ENCODE results near the gene DOP1A.

Gene DOP1A

DNA sequence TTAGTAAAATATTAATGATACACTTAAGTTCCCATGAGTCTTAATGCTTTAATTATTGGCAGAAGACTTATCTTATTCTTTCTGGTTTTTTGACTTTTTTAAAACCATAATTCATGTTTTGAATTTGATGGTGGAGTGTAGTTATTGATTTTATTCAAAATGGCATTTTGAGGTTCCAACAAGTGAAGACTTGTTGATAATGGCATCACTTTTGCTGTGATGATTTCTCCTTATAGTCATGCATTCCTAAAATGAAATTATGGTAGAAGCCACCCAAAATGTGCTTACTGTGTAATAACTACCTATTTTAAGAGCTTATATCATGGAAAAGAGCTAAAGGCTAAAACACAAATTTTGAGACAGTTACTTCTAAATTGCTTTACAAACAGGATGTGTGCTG is 2.2 kb downstream of the DOP1A start:
- intact Hi-C loops (cut with DNase I; ENCODE audit: low total_unique reads), result loop anchor here (5.0 to 10.0 kb wide), 2 partner anchors 345 to 443 kb away; partner anchors contain the start of gene PRSS35
- Histone ChIP-seq H3K9me3 (no peaks in the 10 kb centered on the region), H3K36me3 (no peaks in the 10 kb centered on the region), H3K27me3 (no peaks in the 10 kb centered on the region), H3K4me1 (peaks cover 0 to 24% (median 14%) of the 10 kb centered on the region in 4 donors), H3K4me3 (no peak overlapping the region), H3K27ac (no peak overlapping the region)
- DNase-seq, result no peak
- TF ChIP-seq, protein P1, sequence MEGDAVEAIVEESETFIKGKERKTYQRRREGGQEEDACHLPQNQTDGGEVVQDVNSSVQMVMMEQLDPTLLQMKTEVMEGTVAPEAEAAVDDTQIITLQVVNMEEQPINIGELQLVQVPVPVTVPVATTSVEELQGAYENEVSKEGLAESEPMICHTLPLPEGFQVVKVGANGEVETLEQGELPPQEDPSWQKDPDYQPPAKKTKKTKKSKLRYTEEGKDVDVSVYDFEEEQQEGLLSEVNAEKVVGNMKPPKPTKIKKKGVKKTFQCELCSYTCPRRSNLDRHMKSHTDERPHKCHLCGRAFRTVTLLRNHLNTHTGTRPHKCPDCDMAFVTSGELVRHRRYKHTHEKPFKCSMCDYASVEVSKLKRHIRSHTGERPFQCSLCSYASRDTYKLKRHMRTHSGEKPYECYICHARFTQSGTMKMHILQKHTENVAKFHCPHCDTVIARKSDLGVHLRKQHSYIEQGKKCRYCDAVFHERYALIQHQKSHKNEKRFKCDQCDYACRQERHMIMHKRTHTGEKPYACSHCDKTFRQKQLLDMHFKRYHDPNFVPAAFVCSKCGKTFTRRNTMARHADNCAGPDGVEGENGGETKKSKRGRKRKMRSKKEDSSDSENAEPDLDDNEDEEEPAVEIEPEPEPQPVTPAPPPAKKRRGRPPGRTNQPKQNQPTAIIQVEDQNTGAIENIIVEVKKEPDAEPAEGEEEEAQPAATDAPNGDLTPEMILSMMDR (IDR thresholded peaks at IDR 0.05), result no peak

GRCh38 chr6:83071023-83071422 is 3.6 kb downstream of the DOP1A start:
- Histone ChIP-seq H3K27ac (no peak overlapping the region), H3K4me3 (no peak overlapping the region), H3K9me3 (no peaks in the 10 kb centered on the region), H3K27me3 (no peaks in the 10 kb centered on the region), H3K36me3 (no peaks in the 10 kb centered on the region), H3K4me1 (peaks cover 0 to 24% (median 14%) of the 10 kb centered on the region in 4 donors)
- TF ChIP-seq, protein P1 (IDR thresholded peaks at IDR 0.05), result no peak
- intact Hi-C loops (cut with DNase I; ENCODE audit: low total_unique reads), result no loop called here
- no peak for DNase-seq

GRCh38 chr6:83071707-83072106 is 4.2 kb downstream of the DOP1A start:
- TF ChIP-seq, protein P1 (IDR thresholded peaks at IDR 0.05), result no peak
- no peaks in the 10 kb centered on the region for H3K27me3 ChIP-seq
- H3K36me3 ChIP-seq, result no peaks in the 10 kb centered on the region
- no peaks in the 10 kb centered on the region for H3K9me3 ChIP-seq
- no peak overlapping the region for H3K27ac ChIP-seq
- no peak for DNase-seq
- intact Hi-C loops (cut with DNase I; ENCODE audit: low total_unique reads), result no loop called here
- no peak overlapping the region for H3K4me3 ChIP-seq
- peaks cover 0 to 24% (median 14%) of the 10 kb centered on the region in 4 donors for H3K4me1 ChIP-seq

- no peak for DNase-seq
- H3K9me3 ChIP-seq, result no peaks in the 10 kb centered on the region
- H3K36me3 ChIP-seq, result no peaks in the 10 kb centered on the region
- peaks cover 0 to 24% (median 14%) of the 10 kb centered on the region in 4 donors for H3K4me1 ChIP-seq
- TF ChIP-seq, protein P1 (IDR thresholded peaks at IDR 0.05), result no peak
- no peaks in the 10 kb centered on the region for H3K27me3 ChIP-seq
- no peak overlapping the region for H3K27ac ChIP-seq
- no peak overlapping the region for H3K4me3 ChIP-seq
- intact Hi-C loops (cut with DNase I; ENCODE audit: low total_unique reads), result no loop called here
These were observed 5.3 kb downstream of the DOP1A start for GRCh38 chr6:83072726-83073125.

DNA sequence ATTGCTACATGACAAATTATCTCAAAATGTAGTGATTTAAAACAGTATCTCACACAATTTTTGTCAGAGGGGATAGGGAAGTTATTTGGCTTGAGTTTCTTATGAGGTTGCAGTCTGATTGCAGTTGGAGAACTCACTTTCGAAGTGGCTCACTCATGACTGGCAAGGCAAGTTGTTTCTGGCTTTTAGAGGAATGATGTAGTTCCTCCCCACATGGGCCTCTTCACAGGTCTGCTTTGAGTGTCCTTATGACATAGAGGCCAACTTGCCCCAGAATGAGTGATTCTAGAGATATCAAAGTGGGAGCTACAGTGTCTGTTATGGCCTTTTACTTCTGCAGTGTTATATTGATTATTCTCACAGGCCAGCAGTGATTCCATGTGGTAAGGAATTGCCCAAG is 6.1 kb downstream of the DOP1A start:
- Histone ChIP-seq H3K27ac (no peak overlapping the region), H3K4me1 (peaks cover 0 to 21% (median 12%) of the 10 kb centered on the region in 4 donors), H3K9me3 (no peaks in the 10 kb centered on the region), H3K27me3 (no peaks in the 10 kb centered on the region), H3K36me3 (no peaks in the 10 kb centered on the region), H3K4me3 (no peak overlapping the region)
- intact Hi-C loops (cut with DNase I; ENCODE audit: low total_unique reads), result no loop called here
- TF ChIP-seq, protein P1 (IDR thresholded peaks at IDR 0.05), result no peak
- DNase-seq, result no peak

DNA sequence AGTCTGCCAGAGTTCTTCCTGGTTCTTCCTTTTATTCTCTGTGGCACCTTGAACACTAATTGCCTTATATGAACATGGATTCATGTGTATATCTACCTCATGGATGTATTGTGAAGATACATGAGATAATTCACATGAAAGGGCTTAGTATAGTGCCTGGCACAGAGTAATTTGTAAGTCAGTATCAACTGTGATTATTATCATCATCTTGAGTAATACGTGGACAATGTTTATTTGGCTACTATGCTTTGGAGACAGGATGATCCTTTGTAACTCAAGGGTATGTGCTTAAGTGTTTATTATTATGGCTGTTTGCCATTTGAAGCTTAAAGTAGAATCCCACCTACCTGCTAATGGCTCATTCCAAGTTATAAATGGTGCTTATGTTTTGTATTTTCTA is 16.0 kb downstream of the DOP1A start:
- no peaks in the 10 kb centered on the region for H3K9me3 ChIP-seq
- intact Hi-C loops (cut with DNase I; ENCODE audit: low total_unique reads), result loop anchor here (5.0 kb wide), 1 partner anchor 1051 kb away; no protein-coding TSS in a partner anchor
- DNase-seq, result no peak
- no peaks in the 10 kb centered on the region for H3K36me3 ChIP-seq
- TF ChIP-seq, protein P1 (IDR thresholded peaks at IDR 0.05), result no peak
- no peaks in the 10 kb centered on the region for H3K27me3 ChIP-seq
- no peak overlapping the region for H3K4me3 ChIP-seq
- no peaks in the 10 kb centered on the region for H3K4me1 ChIP-seq
- H3K27ac ChIP-seq, result no peak overlapping the region
